Hindlimb muscle (tissue), 1 donor: ENCODE data around the gene NPAS3. TPM values are rescaled to one million over a fixed set of nuclear protein-coding genes. Genes with fewer than 3 reads are reported as not detected.
A peak's percentile ranks its signal among the peaks of the same experiment; 100 is the strongest.

ENCODE experiments used
- DNase-seq: peaks from one replicate; pipeline ENCODE4 v3.0.0-alpha.2; 2013
- polyA plus RNA-seq: library from polyadenylated mRNA; unstranded; fragments of 120-200 nt; gene quantifications from one replicate; pipeline ENCODE4 v1.2.1, GENCODE V29; 2013; ENCODE audit not compliant: insufficient read length

The NPAS3 gene
- polyA plus RNA-seq, 1 donor: 3.8 TPM

DNA sequence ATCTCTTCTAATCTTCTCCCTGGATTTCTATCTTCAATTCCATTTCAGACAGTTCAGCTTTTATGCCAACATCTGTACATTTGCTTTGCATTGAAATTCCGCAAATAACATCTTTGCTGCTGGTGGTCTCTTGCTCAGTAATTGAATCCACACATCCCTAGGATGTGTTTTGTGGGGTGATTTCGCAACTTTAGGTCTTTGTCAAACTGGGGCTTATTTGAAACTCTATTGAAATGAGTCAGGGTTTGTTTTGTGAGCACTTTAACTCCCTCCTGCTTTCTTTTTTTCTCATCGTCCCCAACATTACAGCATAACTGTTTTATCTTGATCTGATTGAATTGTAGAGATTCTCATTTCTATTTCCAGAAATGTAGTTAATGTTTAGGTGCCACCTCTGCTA, 404.3 kb downstream of the NPAS3 start:
- no peak for DNase-seq

DNA sequence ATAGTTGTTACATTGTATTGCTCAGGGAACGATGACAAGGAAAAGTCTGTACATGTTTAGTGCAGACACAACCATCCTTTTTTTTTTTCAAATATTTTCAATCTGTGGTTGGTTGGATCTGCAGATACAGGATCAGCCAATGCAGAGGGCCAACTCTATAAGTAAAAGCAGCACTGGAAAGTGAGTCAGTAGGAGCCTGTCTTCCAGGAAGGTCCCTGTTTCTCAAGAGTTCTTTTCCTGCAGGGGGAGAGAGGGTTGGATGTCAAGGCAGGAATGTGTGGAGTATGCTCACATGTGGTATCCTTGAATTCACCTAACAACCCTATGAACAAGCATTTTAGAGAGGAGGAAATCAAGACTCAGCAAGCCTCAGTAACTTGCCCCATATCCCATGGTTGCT, 409.1 kb downstream of the NPAS3 start:
- DNase-seq: no peak

DNA sequence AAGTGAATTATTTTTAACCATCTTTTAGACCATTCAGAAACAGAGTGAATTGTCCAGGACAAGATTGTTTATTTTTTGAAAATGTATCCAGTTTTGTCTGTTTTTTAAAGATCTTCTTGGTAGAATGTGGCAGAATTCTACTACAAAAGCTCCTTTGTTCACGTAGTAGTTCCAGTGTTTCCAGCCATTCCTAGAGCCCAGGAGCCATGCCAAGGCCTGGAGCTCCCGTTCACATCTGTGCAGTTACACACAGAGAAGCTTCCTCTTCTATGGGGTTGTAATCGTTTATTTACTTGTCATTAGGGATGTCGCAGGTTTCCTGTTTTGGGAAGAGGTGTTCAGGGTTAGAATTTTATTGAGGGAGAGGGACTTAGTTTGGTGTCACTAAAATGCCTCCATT, 409.8 kb downstream of the NPAS3 start:
- DNase-seq: no peak

DNA sequence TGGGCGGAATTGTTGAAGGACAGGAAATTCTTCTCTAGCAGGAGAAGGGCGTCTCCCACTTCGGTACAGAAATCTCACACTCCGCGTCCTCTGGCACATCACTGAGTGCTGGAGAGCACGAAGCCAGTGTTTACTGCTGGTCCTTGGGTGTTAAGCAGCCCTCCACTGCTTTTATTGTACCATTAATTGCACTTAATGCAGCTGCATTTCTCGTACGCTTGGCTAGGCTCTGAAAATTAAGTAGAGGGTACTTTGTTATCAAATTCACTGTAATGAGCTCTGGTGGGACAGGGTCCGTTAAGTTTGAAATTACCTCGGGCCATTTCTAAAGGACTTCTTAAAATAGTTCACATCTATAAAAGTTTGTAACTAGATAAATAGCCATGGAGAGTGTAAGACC, 411.2 kb downstream of the NPAS3 start:
- no peak for DNase-seq

DNA sequence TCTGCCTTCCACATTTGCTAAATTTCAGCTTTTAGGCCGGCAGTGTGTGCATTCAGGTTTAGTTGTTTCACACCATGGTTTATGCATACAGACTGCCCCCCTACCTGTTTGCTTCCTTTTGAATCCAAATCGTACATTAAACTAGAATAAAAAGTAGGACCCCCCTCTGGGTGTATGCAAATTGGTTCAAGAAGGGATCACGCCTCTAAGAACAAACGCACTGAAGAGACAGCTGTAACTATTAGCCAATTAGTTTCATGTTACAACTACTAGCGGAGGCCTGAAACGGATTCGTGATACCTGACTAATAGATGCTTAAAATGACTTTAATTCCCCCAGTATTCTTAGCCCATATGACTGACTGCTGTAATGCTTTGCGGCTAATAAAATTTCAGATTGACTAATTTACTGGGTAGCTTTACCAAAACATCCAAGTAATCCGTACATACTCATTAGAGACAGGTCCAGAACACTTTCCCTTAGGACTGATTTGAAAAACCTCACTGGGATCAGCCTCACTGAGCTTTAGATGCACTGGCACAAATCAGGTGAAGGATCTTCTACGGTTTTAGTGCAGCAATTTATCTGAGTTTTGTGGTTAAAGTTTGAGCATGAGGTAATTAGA, 411.8 kb downstream of the NPAS3 start:
- DNase-seq: no peak

DNA sequence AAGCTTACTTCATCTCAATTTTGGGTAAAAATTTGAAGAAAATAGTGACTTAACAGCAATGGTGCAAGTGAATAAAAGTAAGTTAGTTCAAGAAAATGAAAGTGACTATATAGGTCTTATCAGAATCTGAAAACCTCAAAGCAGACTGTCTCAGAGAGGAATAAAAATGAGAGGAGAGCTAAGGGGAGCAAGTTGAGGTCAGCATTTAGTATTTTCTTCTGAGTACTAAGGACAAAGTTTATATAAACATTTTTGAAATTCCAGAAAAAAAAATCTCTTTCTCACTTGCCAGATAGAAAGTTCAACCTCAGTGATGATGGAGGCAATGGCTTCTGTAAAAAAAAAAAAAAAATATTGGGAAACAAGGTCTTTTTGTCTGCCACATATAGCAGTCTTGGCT, 414.1 kb downstream of the NPAS3 start:
- no peak for DNase-seq

DNA sequence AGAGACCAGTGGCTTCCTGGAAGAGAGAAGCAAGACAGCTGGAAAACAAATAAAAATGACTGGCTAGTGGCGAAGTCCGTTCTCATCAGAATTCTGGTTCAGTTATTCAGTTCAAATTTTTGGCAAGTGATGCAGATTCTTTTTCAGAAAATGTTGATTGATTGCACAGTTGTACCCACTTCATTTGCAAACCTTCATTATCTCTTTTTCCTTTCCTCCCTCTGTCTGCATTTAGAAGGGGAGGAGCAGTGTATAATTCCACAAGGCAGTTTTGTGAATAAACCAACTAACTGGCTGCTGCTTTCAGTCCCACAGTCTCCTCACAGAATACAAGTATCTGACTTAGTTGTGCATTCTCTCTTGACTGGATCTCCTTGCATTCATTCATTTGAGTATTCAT, 417.5 kb downstream of the NPAS3 start:
- DNase-seq: peak; percentile 15

DNA sequence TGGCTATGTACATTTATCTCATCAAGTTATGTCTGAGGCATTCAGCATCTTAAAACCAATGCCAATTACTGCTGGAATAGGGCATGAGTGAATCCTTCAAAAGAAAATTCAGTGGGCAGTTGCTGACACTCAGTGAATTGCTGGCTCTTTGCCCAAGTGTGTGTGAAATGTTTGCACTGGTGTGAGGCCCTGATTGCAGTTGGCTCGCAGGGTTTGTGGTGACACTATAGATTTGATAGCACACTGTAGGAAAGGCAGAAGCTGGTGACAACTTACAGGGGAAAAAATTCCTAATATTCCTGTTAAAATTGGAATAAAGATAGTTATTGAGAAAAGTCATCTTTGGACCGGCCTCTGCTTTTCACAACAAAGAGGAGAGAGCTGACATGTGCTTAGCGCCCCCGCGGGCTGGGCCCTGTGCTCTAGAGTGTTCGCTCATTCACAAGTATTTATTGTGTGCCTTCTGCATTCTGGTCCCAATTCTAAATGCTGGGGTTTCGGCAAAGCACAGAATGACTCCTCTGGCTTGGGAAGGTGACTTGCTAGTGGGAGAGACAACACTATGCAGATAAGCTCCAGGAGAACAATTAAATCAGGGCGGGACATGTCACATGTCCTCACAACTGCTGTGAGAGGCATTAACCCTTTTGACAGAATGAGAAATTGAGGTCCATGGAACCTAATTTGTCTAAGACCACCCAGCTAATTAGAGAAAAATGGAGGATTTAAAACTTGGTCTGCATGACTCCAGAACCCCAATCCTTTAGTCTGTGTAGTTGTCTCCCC, 418.7 kb downstream of the NPAS3 start:
- DNase-seq: no peak

DNA sequence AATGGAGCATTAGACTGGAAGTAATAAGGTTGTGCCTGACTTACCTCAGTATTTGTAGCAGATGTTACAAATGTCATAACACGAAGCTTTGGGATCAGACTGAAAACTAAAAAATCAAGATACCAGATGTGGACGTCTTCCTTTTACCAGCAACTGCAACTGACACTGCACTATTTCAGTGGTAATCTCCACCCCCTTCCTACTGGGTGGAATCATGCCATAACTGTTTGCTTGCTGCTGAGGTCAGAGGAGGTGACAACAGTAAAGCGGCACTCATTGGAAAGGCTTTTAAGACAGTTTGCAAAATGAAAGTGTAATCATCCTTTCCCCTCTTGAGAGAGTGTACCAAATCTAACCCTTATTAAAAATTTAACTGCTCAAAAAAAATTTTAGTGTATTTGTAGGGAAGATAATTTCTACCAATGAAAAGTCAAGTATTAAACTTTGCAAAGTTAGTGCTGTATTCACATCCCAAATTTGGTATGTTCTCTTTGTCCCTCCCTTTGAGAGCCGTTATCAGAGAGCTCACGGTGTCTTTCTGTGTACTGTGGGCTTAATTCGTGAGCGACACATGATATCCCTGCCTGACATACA, 420.7 kb downstream of the NPAS3 start:
- no peak for DNase-seq

DNA sequence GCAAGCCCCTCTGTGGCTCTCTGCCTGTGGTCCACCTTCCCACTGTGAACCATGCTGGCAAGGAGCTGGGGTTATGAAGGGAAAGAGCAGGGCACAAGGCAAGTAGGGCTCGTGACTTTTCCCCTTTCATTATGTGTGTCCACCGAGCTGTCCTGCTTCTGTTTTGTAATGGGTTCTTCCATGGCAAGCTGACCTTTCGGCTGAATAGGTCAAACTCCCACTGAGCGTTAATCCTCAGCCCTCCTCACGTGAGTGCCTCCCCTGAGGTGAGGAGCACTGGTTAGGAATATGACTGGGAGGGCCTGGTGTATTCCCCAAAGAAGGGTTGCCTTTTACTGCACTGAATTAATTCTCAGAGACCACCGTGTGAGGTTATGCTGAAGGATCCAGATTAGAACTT, 424.3 kb downstream of the NPAS3 start:
- no peak for DNase-seq

DNA sequence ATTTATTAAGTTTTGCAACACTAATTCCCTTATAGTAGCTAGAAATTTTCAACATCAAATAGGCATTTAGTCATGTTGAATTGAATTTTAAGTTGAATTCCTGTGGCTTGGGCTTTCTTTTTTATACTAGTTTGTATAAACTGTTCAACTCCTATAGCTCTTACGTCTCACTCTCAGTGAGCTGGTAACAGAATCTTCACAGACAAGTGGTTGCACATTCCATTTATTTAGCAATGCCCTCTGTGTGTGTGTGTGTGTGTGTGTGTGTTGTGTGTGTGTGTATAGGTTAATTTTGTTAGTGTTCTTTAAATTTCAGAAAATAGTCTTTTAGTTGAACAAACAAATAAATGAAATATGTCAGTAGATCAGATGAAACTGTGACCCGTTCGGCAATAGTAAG, 425.0 kb downstream of the NPAS3 start:
- DNase-seq: no peak

DNA sequence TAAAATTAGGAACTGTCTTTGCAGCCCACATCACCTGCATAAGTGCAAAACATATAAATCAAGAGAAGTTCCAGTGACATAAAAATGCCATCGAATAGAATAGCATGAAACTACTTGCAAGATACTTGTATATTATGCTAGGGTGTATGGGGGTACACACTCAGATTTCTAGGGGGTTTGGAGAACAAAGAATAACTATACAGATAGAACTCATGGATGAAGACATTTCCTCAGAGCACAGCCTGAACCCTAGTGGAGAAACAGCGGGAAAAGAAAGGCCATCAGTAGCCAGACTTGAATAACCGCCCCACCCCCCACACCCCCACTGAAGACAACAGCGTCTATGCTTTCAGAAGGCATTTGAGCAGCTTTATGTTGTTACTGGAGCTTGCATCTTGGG, 425.8 kb downstream of the NPAS3 start:
- no peak for DNase-seq

DNA sequence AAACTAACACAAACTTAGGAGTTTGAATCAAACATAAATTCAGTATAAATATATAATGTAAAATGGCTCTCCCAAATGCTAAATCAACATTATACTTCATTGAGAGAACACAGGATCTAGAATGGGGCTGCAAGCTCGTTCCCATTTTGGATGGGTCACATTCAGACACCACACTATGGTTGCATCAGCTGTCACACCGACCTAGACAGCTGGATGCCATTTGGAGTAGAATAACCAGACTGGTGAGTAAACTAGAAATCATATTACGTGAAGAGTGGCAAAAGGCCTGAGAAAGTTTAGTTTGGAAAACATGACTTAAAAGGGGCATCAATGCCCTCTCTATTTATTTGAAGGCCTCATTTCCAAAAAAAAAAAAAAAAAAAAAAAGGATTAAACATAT, 430.4 kb downstream of the NPAS3 start:
- no peak for DNase-seq

DNA sequence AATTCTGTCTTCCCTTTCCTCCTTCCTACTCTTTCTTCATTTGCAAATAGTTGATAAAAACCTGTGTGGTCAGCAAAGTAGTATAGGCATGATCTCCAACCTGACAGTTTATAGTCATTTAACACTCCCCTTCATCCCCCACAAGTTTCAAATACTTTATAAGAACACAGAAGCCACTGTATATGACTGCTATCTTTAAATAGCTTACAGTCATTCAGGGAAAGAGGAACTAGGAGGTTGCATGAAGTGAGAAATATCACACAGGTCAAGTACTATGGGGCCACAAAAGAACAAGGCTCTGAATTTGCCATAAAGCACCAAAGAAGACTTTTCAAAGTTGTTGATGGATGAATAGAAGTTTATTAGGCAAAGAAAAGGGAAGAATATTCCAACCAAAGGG, 431.3 kb downstream of the NPAS3 start:
- no peak for DNase-seq

DNA sequence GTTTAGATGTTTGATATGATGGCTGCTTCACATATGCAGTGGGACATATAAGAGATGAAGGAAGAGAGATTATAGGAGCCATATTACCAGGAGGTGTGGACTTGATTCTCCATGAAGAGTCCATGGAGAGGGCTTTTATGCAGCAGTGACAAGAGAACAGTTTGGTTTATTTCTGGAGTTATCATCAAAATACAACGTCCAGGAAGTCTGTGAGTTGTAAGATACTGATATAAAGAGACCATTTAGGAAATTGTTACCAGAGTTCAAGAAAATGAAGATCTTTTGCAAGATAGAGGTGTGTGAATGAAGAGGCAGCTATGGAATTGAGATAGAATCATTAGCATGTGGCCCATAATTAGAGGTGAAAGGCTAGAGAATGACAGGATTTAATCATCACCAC, 431.7 kb downstream of the NPAS3 start:
- no peak for DNase-seq

DNA sequence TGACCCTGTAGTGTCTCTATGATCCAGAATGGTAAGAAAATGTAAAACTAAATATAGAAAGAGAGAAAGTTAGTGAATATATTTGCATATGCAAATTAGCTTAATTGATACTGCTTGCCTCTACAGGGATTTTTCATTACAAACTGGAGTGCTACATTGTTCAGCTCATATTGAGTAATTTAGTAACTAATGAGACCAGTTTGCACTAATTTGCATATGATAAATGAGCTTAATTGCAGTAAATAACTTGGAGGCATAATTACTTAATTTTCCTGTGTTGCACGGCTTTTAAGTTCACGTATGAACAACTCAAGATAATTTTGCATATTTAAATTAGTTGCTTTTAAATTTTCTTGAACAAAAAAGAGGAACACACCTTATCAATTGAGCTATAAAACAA, 436.5 kb downstream of the NPAS3 start:
- no peak for DNase-seq

DNA sequence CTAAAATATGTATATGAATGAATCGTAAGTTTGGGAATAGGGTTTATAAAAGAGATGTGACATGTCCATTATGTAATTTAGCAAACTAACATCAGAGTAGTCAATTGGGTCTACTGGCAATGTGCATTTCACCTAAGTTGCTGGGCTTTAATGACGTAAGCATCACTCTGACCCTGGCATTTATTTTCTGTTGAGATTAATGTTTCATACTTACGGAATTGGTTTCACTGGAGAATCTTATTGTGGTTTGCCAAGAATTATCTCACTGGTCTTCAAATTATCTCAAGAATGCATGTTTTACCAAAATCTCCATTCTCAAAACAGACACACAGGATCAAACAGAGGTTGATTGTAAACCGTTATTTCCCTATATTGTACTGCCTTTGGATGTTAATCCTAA, 437.1 kb downstream of the NPAS3 start:
- no peak for DNase-seq

DNA sequence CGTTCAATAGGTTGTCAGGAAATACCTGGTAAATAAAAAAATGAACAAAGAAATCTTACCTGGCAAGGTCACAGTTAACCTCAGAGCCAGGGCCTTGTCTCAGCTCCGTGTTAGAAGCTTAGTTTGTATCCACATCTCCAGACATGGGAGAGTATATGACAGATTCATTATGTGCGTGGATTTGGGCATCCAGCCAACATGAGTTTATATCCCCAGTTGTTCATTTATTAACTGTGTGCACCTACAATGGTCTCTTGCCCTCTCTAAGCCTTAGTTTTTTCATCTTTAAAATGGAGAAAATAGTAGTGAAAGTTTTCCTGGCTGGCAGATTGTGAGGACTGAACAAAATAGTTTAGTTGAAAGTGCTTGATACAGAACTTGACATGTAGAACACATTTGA, 437.8 kb downstream of the NPAS3 start:
- no peak for DNase-seq

DNA sequence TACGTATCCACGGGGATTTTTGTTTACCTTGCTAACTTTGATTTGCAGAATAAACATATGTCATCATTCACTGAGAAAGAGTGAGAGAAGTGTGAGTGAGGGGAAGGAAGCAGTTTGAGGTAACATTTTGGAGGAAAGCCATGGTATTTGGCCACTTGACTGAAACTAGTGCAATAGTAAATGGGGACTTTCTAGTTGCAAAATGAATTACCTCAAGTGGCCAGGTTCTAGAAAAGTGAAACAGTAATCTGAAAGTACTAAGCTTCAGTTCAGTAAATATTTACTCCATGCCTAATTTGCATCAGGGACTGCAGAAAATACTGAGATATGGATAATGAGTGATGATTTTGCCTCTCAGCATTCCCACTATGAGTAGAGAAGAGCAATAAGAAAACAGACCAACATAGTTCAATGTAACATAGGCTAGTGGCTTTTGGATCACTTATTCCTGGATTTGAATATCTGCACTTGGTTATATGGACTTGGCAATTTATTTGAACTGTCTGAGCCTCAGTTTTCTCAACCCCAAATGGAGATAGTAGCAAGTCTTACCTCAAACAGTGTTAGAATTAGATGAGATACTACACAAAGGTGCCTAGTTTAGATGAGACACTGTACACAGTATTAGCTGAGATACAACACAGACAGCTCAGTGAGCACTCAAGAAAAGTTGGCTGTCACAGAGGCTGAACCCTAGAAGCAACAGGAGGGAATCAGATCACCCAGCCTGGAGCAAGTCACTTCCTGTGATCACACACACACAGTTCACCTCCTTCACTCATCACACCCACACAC, 439.1 kb downstream of the NPAS3 start:
- no peak for DNase-seq

DNA sequence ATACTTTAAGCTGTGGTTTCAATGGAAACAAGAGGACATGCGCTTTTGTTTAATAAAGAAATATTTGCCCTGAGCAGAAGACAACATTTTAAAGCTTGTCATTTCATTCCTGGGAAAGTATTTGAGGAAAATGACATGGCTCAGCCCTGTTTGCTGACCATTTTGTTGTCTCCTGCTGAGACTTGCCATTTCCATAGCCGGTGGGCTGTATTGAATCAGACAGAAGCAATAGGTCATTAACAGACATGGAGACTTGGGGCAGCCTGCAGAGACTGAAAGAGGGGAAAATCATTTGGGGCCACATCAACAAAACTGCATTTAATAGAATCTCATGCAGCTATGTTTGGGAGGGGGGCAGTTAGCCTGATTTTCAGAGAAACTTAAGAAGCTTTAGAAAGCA, 443.0 kb downstream of the NPAS3 start:
- no peak for DNase-seq

DNA sequence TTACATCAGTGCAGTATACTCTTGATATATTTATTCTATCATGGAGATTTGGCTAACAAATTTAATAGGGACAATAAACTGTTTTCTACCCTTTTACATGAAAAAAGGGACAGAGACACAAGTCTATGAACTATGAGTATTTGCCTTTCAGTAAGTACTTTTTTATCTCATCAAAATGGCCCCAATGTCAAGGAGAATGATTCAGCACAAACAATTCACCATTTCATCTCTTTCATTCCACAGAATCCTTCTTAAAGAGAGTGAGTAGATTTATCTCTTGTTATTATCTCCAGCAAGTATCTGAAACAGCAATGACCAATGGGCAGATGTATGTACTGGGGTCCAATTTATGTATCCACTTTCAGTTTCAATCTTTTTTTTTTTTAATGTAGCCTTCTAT, 447.5 kb downstream of the NPAS3 start:
- no peak for DNase-seq

DNA sequence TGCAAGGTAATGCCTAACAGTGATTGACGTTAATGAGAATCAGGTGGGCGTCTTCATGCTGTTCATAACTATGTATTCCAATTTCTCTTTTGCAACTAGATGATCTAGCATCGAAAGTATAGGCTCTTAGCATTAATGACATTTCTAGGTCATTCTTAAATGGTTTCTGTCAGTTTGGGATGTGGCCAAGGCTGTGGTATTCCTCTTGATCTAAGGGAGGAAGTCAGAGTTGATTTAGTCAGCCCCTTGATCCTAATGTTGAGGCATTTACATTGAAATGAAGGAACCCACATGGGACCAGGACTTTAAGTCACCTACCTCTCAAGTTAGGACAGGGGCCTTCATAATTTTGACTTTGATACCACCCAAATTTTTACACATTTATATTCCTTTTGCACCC, 448.1 kb downstream of the NPAS3 start:
- no peak for DNase-seq

DNA sequence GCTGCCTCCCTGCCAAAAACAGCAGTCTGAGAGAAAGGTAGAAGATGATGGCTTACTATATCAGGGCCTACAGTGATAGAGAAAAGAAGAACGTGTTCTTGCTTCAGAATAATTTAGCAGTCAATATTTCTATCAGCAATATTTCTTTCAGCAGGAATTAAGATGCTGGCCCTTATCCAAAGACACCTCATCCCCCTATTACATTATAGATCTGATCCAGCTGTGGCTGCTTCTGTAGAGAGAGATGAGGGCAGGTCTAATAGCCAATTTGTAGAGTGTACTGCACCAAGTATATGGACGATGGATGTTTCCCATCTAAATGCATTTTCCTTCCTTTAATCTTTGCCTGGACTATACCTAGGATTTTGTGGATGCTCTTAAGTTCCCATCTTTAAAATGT, 451.7 kb downstream of the NPAS3 start:
- no peak for DNase-seq
